Measurements from ENCODE around the gene APBA1.

APBA1 gene

GRCh38 chr9:69466151-69466550 lies 206.0 kb downstream of the APBA1 start:
- peak; percentile 44; the same call in 2 of the 3 replicates for ATAC-seq
- no peak for TF ChIP-seq SNAI2 (CRISPR knock-in tag; IDR thresholded peaks at IDR 0.05)
- TF ChIP-seq ZFP3 (CRISPR knock-in tag; IDR thresholded peaks at IDR 0.05): no peak
- no peak for TF ChIP-seq ZFP30 (CRISPR knock-in tag; IDR thresholded peaks at IDR 0.05)
- TF ChIP-seq ZNF70 (CRISPR knock-in tag; IDR thresholded peaks at IDR 0.05): no peak
- TF ChIP-seq ARNTL (CRISPR knock-in tag; IDR thresholded peaks at IDR 0.05; ENCODE audit: borderline replicate concordance, low read depth): no peak
- no peak for TF ChIP-seq RARB (CRISPR knock-in tag; IDR thresholded peaks at IDR 0.05)
- TF ChIP-seq ISL1 (CRISPR knock-in tag; IDR thresholded peaks at IDR 0.05): no peak
- TF ChIP-seq BACH2 (CRISPR knock-in tag; IDR thresholded peaks at IDR 0.05; ENCODE audit: borderline replicate concordance): no peak
- no peak for TF ChIP-seq ZC3H10 (CRISPR knock-in tag; IDR thresholded peaks at IDR 0.05)
- TF ChIP-seq ESRRG (CRISPR knock-in tag; IDR thresholded peaks at IDR 0.05): no peak
- no peak for TF ChIP-seq TCF4 (CRISPR knock-in tag; IDR thresholded peaks at IDR 0.05; ENCODE audit: borderline replicate concordance)
- TF ChIP-seq, protein P1, sequence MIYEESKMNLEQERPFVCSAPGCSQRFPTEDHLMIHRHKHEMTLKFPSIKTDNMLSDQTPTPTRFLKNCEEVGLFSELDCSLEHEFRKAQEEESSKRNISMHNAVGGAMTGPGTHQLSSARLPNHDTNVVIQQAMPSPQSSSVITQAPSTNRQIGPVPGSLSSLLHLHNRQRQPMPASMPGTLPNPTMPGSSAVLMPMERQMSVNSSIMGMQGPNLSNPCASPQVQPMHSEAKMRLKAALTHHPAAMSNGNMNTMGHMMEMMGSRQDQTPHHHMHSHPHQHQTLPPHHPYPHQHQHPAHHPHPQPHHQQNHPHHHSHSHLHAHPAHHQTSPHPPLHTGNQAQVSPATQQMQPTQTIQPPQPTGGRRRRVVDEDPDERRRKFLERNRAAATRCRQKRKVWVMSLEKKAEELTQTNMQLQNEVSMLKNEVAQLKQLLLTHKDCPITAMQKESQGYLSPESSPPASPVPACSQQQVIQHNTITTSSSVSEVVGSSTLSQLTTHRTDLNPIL (CRISPR knock-in tag; IDR thresholded peaks at IDR 0.05; ENCODE audit: low read depth): no peak
- TF ChIP-seq PPARA (CRISPR knock-in tag; IDR thresholded peaks at IDR 0.05; ENCODE audit: borderline replicate concordance): no peak
- no peak for TF ChIP-seq POU6F1 (CRISPR knock-in tag; IDR thresholded peaks at IDR 0.05; ENCODE audit: borderline replicate concordance, low read depth)
- TF ChIP-seq CSRNP3 (CRISPR knock-in tag; IDR thresholded peaks at IDR 0.05): no peak
- TF ChIP-seq CSDC2 (CRISPR knock-in tag; IDR thresholded peaks at IDR 0.05): no peak
- no peak for TF ChIP-seq GLIS3 (CRISPR knock-in tag; IDR thresholded peaks at IDR 0.05)
- no peak for TF ChIP-seq ZNF565 (CRISPR knock-in tag; conservative IDR thresholded peaks at IDR 0.05; ENCODE audit: low read depth)
- no peak for TF ChIP-seq PATZ1 (CRISPR knock-in tag; IDR thresholded peaks at IDR 0.05; ENCODE audit: borderline replicate concordance)

- ATAC-seq: no peak
- TF ChIP-seq ISL1 (CRISPR knock-in tag; IDR thresholded peaks at IDR 0.05) (no peak), TCF4 (CRISPR knock-in tag; IDR thresholded peaks at IDR 0.05; ENCODE audit: borderline replicate concordance) (no peak), CSRNP3 (CRISPR knock-in tag; IDR thresholded peaks at IDR 0.05) (no peak), SNAI2 (CRISPR knock-in tag; IDR thresholded peaks at IDR 0.05) (no peak), TOX (CRISPR knock-in tag; IDR thresholded peaks at IDR 0.05; ENCODE audit: borderline replicate concordance) (no peak), ZC3H10 (CRISPR knock-in tag; IDR thresholded peaks at IDR 0.05) (no peak), ZNF8 (CRISPR knock-in tag; IDR thresholded peaks at IDR 0.05) (no peak), ESRRG (CRISPR knock-in tag; IDR thresholded peaks at IDR 0.05) (no peak), ZNF565 (CRISPR knock-in tag; conservative IDR thresholded peaks at IDR 0.05; ENCODE audit: low read depth) (no peak), ARNTL (CRISPR knock-in tag; IDR thresholded peaks at IDR 0.05; ENCODE audit: borderline replicate concordance, low read depth) (no peak)
- TF ChIP-seq, protein P1 (CRISPR knock-in tag; IDR thresholded peaks at IDR 0.05; ENCODE audit: low read depth): no peak
Measured at GRCh38 chr9:69465473-69465872, 206.7 kb downstream of the APBA1 start.

All from SK-N-SH treated with all-trans-retinoic acid at 6 μM for 48 hours (cell line).